Heart right ventricle (tissue), 16 donors: ENCODE data around the gene SLC9A2. TPM values are rescaled to one million over a fixed set of nuclear protein-coding genes. Genes with fewer than 3 reads are reported as not detected.

Experiments
- ATAC-seq, 8 donors: fragments of 200-7000 bp; cut with Tn5 transposase; one replicate each; pipeline ENCODE4 v1.9.1; 2020; ENCODE audit warnings: mild to moderate bottlenecking in 8 of 8, moderate library complexity in 8 of 8, moderate number of reproducible peaks in 1 of 8
- DNase-seq, 2 donors: peaks; one replicate each; pipeline ENCODE4 v3.0.0-alpha.2; 2020
- H3K27ac ChIP-seq, 10 donors: fragments of 200-600 bp; sonication (generic) in 2 of 10; one replicate each; pipeline versions ENCODE4 v1.5.0 to v1.8.0; 2020 to 2022; ENCODE audit warnings: mild to moderate bottlenecking in 3 of 10
- H3K27me3 ChIP-seq, 7 donors: fragments of 200-600 bp; one replicate each; pipeline ENCODE4 v1.8.0; 2021 to 2022; ENCODE audit warnings: mild to moderate bottlenecking in 2 of 7
- H3K36me3 ChIP-seq, 9 donors: fragments of 200-600 bp; sonication (generic) in 1 of 9; one replicate each; pipeline versions ENCODE4 v1.5.0 to v1.8.0; 2020 to 2022; ENCODE audit warnings: mild to moderate bottlenecking in 2 of 9
- H3K4me1 ChIP-seq, 9 donors: fragments of 200-600 bp; sonication (generic) in 1 of 9; one replicate each; pipeline versions ENCODE4 v1.5.0 to v1.8.0; 2020 to 2022; ENCODE audit warnings: mild to moderate bottlenecking in 4 of 9
- H3K4me3 ChIP-seq, 10 donors: fragments of 200-600 bp; sonication (generic) in 2 of 10; one replicate each; pipeline versions ENCODE4 v1.5.0 to v1.8.0; 2020 to 2022; ENCODE audit warnings: mild to moderate bottlenecking in 7 of 10, moderate library complexity in 2 of 10
- H3K9me3 ChIP-seq, 11 donors: fragments of 200-600 bp in 10 of 11; sonication (generic) in 2 of 11; one replicate each; pipeline versions ENCODE4 v1.5.0 to v1.8.0; 2013 to 2022; ENCODE audit warnings: mild to moderate bottlenecking in 2 of 11, control low read depth in 1 of 11, moderate library complexity in 1 of 11
- WGBS, 2 donors: extraction: QIAGEN DNeasy Blood & Tissue Kit; methylation state at CpG; one replicate each; pipeline ENCODE4 v1.1.7; 2013; ENCODE audit warnings: inconsistent platforms in 1 of 2; 5-methylcytosine and 5-hydroxymethylcytosine counted together
- intact Hi-C, 10 donors: fragments of 100-400 bp; cut with DNase I; formaldehyde crosslinking; loops; one replicate each; pipeline versions ENCODE4 v1.11.1 to v1.14.2; 2022
- long read RNA-seq, 3 donors: library from polyadenylated mRNA; unstranded; transcript quantifications; one replicate each; pipeline ENCODE4 v2.0.0, GENCODE V29; 2020 to 2021
- polyA plus RNA-seq, 2 donors: library from polyadenylated mRNA; stranded (reverse); fragments of 200-250 nt; gene quantifications; one replicate each; pipeline ENCODE4 v1.2.3, GENCODE V29; 2013
- total RNA-seq, 10 donors: library from RNA; stranded (reverse); fragmentation: NEBNext Ultra II Directional in 3 of 10; extraction: Animal tissue kit (Norgen Biotek cat#: 25700) in 3 of 10; gene quantifications; one replicate each; pipeline versions ENCODE4 v1.2.1 to v1.2.4, GENCODE V29; 2021 to 2023
- TF ChIP-seq, protein P1 (sequence below), 9 donors: fragments of 200-600 bp; sonication (generic) in 2 of 9; IDR thresholded peaks; one replicate each; pipeline versions ENCODE4 v1.5.0 to v1.8.0; 2021 to 2022; ENCODE audit warnings: antibody characterized with exemption in 9 of 9, mild to moderate bottlenecking in 5 of 9, moderate library complexity in 1 of 9
- donor health status: Arrhythmogenic right ventricular cardiomyopathy.
- donor health status: ischemic (EF 13 %, LVEDD 7.1; RV severe dilation, severe dysfunction).
- donor health status: healthy with polysubstance abuse.
- donor health status: DM: no; HTN: yes; CAD: no.
- donor health status: DM: no; HTN: no; CAD: no.
- donor health status: ischemic (EF 25% LVEDD 6.9; RV normal size, moderate dysfunction).
- donor health status: ischemic (EF 25% LVEDD 5.7; RV mildly dilated, moderate dysfunction).
- donor health status: healthy.
- donor health status: DM: yes; HTN: yes; CAD: no.
- donor health status: Ischemic cardiomyopathy.
- donor health status: ischemic (EF 35%, LVEDD 5.7; RV mildly dilated, moderate dysfunction).
- donor health status: nonischemic (EF 11% LVEDD 7.7; RV severe dilation, severe dysfunction).
- donor health status: DM: yes; HTN: yes; CAD: no.
- donor health status: PGD.
- donor health status: ischemic (EF 29% LVEDD 5.4; RV normal size, mild dysfunction).
- donor health status: nonischemic (EF 23%, LVEDD 6.1; RV moderate dilation, normal function).

SLC9A2 gene, protein sequence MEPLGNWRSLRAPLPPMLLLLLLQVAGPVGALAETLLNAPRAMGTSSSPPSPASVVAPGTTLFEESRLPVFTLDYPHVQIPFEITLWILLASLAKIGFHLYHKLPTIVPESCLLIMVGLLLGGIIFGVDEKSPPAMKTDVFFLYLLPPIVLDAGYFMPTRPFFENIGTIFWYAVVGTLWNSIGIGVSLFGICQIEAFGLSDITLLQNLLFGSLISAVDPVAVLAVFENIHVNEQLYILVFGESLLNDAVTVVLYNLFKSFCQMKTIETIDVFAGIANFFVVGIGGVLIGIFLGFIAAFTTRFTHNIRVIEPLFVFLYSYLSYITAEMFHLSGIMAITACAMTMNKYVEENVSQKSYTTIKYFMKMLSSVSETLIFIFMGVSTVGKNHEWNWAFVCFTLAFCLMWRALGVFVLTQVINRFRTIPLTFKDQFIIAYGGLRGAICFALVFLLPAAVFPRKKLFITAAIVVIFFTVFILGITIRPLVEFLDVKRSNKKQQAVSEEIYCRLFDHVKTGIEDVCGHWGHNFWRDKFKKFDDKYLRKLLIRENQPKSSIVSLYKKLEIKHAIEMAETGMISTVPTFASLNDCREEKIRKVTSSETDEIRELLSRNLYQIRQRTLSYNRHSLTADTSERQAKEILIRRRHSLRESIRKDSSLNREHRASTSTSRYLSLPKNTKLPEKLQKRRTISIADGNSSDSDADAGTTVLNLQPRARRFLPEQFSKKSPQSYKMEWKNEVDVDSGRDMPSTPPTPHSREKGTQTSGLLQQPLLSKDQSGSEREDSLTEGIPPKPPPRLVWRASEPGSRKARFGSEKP
- under 1 TPM in 6 of 10 donors, not detected in 4; 0.05 to 0.21 (median 0.17) TPM for total RNA-seq
- polyA plus RNA-seq, result under 1 TPM in 1 of 2 donors, not detected in 1; under 0.01 TPM
- long read RNA-seq, donor 1, result 0 reads
- long read RNA-seq, donor 2, full-length matches to known transcripts, result 1 of 1 reads
- long read RNA-seq, donor 2, partial matches to known transcripts, result 0 of 1 reads
- long read RNA-seq, donor 2, other reads (novel, unspliced or antisense), result 0 of 1 reads
- long read RNA-seq, donor 3, result 0 reads

DNA sequence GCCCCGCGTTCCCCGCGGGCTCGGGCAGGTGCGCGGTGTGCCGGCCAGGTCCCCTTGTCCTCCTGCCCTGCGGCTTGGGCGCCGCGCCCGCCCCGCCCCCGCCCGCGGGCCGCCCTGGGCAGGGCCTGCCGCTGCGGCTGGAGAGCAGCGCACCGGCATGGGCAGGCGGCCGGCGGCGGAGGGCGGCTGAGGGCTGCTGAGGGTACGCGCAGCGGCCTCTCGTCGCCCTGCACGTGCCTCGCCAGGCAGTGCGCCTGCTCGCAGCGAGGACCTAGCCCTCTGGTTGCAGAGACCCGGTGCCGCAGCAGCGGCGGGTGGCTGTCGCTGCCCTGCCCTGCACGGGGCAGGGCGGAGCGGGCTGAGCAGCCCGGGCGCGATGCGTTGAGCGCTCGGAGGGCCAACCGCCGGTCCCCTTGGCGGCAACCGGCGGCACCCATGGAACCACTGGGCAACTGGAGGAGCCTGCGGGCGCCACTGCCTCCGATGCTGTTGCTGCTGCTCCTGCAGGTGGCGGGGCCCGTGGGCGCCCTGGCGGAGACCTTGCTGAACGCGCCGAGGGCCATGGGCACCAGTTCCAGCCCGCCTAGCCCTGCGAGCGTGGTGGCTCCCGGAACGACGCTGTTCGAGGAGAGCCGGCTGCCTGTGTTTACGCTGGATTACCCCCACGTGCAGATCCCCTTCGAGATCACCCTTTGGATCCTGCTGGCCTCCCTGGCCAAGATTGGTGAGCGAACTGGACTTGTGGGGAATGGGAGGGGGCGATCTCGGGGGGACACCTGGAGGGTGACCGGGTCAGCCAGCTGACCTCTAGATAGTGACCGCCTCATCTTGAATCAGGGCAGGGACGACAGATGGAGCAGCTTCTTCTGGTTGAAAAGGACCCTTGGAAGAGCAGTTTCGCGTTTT lies at the start of gene SLC9A2:
TSS of gene SLC9A2 (plus strand) at position 140 of the 906 bp plus-strand sequence. CDS start at position 436, 296 bp downstream.
- Histone ChIP-seq H3K27me3 (peaks cover 0 to 93% (median 65%) of the 10 kb centered on the region in 7 donors), H3K4me3 (peak within 1 kb of the TSS; percentile 6 to 60 (median 50)), H3K4me1 (peaks cover 0 to 16% (median 12%) of the 10 kb centered on the region in 9 donors), H3K9me3 (no peaks in the 10 kb centered on the region), H3K27ac (no peak within 1 kb of the TSS), H3K36me3 (no peaks in the 10 kb centered on the region)
- ATAC-seq, result peak; percentile 19 to 85 (median 59)
- DNase-seq, result peak in 1 of 2 donors; percentile 14
- TF ChIP-seq, protein P1, sequence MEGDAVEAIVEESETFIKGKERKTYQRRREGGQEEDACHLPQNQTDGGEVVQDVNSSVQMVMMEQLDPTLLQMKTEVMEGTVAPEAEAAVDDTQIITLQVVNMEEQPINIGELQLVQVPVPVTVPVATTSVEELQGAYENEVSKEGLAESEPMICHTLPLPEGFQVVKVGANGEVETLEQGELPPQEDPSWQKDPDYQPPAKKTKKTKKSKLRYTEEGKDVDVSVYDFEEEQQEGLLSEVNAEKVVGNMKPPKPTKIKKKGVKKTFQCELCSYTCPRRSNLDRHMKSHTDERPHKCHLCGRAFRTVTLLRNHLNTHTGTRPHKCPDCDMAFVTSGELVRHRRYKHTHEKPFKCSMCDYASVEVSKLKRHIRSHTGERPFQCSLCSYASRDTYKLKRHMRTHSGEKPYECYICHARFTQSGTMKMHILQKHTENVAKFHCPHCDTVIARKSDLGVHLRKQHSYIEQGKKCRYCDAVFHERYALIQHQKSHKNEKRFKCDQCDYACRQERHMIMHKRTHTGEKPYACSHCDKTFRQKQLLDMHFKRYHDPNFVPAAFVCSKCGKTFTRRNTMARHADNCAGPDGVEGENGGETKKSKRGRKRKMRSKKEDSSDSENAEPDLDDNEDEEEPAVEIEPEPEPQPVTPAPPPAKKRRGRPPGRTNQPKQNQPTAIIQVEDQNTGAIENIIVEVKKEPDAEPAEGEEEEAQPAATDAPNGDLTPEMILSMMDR (IDR thresholded peaks at IDR 0.05), result no peak
- WGBS, 2 donors, result 3 to 4% methylated on average over 80 to 84 of the region's 85 CpGs
- intact Hi-C loops, result loop anchor here in 6 of 10 donors (5.0 to 10.0 kb wide), 4 partner anchors 97 to 147 kb away; partner anchors contain the start of gene SLC9A4 (in 5 of the 6)

DNA sequence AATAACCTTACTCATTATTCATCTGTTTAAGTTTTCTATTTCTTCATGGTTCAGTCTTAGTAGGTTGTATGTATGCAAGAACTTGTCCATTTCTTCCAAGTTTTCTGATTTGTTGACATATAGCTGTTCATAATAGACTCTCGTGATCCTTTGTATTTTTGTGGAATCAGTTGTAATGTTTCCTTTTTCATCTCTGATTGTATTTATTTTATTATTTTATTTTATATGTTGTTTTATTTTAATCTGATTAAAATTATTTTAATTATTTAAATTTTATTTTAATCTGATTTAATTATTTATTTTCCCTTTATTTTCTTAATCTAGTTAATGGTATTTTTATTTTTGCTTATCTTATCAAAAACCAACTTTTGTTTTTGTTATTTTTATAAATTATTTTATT lies 43.5 kb upstream of the SLC9A2 start:
- WGBS, 2 donors, result 94 to 98% methylated on average over 1 of the region's 1 CpG
- H3K27me3 ChIP-seq, result no peaks in the 10 kb centered on the region
- H3K9me3 ChIP-seq, result peaks cover 0 to 58% (median 5%) of the 10 kb centered on the region in 11 donors
- DNase-seq, result no peak
- H3K36me3 ChIP-seq, result no peaks in the 10 kb centered on the region
- no peak for ATAC-seq
- TF ChIP-seq, protein P1 (IDR thresholded peaks at IDR 0.05), result no peak
- intact Hi-C loops, result no loop called here
- no peak overlapping the region for H3K4me3 ChIP-seq
- no peak overlapping the region for H3K27ac ChIP-seq
- H3K4me1 ChIP-seq, result no peaks in the 10 kb centered on the region

DNA sequence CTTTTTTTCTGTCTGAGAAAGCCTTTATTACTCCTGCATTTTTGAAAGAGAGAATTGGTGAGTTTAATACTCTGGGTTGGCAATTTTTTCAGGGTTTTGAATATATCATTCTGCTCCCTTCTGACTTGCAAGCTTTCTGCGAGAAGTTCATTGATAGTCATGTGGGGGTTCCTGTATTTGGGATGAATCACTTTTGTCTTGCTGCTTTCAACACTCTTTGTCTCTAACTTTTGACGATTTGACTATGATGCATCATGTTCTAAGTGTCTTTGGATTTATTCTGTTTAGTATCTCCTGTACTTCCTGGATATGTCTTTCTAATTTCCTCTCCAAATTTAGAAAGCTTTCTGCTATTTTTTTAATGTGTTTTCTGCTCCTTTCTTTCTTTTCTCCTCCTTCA lies 41.0 kb upstream of the SLC9A2 start:
- Histone ChIP-seq H3K27ac (no peak overlapping the region), H3K36me3 (no peaks in the 10 kb centered on the region), H3K27me3 (no peaks in the 10 kb centered on the region), H3K4me1 (peaks cover 0 to 8% (median 0%) of the 10 kb centered on the region in 9 donors), H3K9me3 (peaks cover 0 to 52% (median 5%) of the 10 kb centered on the region in 11 donors), H3K4me3 (no peak overlapping the region)
- intact Hi-C loops, result no loop called here
- DNase-seq (no peak), ATAC-seq (no peak)
- TF ChIP-seq, protein P1 (IDR thresholded peaks at IDR 0.05), result no peak
- 71 to 79% methylated on average over 2 of the region's 2 CpGs for WGBS, 2 donors
